GM12864 (cell line): ENCODE results near the gene GDF11.

Experiments
- DNase-seq: peaks from one replicate; pipeline ENCODE4 v3.0.0-alpha.2; 2011; ENCODE audit warnings: low read depth
- H3K4me3 ChIP-seq: 2 replicates; pipeline ENCODE4 v1.5.1; 2011; ENCODE audit warnings: mild to moderate bottlenecking, low read depth, low read length, control low read depth
- TF ChIP-seq, protein P1 (sequence below): IDR thresholded peaks from 2 replicates; pipeline ENCODE4 v1.5.1; 2011; ENCODE audit warnings: low read depth, mild to moderate bottlenecking, moderate library complexity, low read length, control low read depth, inconsistent platforms; ENCODE audit errors: missing control alignments

Gene GDF11

DNA sequence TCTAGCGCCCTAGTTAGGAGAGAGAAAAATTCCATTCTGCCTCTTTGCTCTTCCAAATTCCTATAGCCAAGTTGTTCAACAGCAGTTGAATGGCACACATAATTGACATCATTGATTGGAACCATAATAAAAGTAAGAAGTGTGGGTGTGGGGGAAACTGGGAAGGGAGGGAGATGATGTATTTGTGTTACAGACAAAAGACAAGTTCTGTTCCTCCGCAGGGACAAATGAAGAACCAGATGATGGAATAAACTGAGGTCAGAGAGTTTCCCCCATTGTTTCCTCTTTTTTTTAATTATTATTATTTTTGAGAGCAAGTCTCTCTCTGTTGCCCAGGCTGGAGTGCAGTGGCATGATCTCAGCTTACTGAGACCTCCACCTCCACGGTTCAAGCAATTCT lies 34.9 kb downstream of the GDF11 start:
- no peak overlapping the region for H3K4me3 ChIP-seq
- no peak for DNase-seq
- TF ChIP-seq, protein P1, sequence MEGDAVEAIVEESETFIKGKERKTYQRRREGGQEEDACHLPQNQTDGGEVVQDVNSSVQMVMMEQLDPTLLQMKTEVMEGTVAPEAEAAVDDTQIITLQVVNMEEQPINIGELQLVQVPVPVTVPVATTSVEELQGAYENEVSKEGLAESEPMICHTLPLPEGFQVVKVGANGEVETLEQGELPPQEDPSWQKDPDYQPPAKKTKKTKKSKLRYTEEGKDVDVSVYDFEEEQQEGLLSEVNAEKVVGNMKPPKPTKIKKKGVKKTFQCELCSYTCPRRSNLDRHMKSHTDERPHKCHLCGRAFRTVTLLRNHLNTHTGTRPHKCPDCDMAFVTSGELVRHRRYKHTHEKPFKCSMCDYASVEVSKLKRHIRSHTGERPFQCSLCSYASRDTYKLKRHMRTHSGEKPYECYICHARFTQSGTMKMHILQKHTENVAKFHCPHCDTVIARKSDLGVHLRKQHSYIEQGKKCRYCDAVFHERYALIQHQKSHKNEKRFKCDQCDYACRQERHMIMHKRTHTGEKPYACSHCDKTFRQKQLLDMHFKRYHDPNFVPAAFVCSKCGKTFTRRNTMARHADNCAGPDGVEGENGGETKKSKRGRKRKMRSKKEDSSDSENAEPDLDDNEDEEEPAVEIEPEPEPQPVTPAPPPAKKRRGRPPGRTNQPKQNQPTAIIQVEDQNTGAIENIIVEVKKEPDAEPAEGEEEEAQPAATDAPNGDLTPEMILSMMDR, result no peak

- TF ChIP-seq, protein P1, result no peak
- H3K4me3 ChIP-seq, result no peak overlapping the region
- no peak for DNase-seq
Observed at GRCh38 chr12:55780685-55781084, 37.8 kb downstream of the GDF11 start.

- DNase-seq, result no peak
- TF ChIP-seq, protein P1, result no peak
Observed at GRCh38 chr12:55788546-55788945, 45.6 kb downstream of the GDF11 start.

GRCh38 chr12:55789171-55789570 lies 46.2 kb downstream of the GDF11 start:
- TF ChIP-seq, protein P1, result no peak
- no peak overlapping the region for H3K4me3 ChIP-seq
- no peak for DNase-seq

More at GRCh38 chr12:55788546-55788945, 45.6 kb downstream of the GDF11 start:
- no peak overlapping the region for H3K4me3 ChIP-seq

DNA sequence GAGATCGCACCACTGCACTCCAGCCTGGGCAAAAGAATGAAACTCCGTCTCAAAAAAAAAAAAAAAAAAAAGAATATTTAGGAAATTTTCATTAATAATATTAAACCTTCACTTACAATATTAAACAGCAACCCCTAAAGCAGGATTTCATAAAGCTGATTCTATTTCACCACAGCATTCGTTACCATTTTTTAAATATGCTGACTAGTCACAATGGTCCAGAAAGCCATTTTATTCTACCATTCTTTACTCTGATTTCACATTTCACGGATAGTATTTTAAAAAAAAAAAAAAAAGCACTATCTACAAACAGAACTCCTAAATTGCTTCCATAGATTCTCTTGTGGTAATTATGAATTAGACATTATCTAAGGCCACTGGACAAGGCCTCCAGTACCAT lies 47.0 kb downstream of the GDF11 start:
- TF ChIP-seq, protein P1, result no peak
- no peak for DNase-seq
- H3K4me3 ChIP-seq, result no peak overlapping the region

DNA sequence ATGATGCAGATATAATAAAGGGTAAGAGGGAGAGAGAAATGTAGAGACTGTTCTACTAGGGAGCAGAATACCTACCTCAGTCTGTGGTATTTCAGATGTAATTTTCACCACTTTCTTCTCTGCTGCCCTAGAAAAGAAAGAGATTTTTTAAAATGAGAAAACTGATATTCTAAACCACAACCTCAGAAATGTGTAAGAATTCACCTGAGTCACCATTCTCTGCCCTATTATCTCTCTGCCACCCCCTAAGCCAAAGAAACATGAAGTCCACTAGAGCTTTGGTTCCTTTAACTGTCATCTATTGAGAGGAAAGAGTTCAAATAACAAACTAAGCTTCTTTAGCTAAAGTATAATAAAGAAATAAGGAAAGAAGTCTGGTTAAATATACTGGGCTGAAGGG lies 53.0 kb downstream of the GDF11 start:
- no peak for DNase-seq
- H3K4me3 ChIP-seq, result no peak overlapping the region
- TF ChIP-seq, protein P1, result no peak

DNA sequence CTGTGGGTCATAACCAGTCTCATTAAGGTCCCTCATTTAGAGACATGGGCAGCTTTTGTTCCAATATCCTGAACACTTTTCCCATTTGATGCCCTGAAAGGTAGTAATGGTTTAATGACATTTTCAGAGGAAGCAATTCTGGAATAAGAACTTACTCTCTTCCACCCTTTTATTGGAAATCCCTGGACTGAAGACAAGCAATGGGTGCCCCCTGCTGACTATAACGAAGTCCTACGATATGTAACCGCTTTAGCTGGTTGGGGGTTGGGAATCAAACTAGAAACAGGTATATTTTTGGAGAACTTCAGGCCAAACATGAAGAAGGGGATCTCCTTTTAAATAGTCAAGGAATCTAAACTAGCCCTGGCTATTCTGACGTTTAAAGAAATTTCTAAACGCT lies 54.1 kb downstream of the GDF11 start:
- no peak for DNase-seq

More for the DNA sequence above, 54.1 kb downstream of the GDF11 start:
- no peak overlapping the region for H3K4me3 ChIP-seq
- TF ChIP-seq, protein P1, result no peak
